ENCODE data around the gene USP19. TPM values are rescaled to one million over a fixed set of nuclear protein-coding genes. Genes with fewer than 3 reads are reported as not detected.

USP19 gene
- total and polyA plus RNA-seq, 2 of the 4 experiments (the other 2 are of a cell fraction): 24.7 to 39.7 TPM

GRCh38 chr3:49161808-49162530 is 41.3 kb upstream of the USP19 start:
- H3K9ac ChIP-seq (ENCODE audit: low read depth, low read length): no peak overlapping the region
- H2AK9ac ChIP-seq (replicated peaks; ENCODE audit: low read depth, low read length, poor library complexity): no peak overlapping the region
- no peak overlapping the region for H4K91ac ChIP-seq (ENCODE audit: insufficient read depth, low read depth, low read length)
- no peak overlapping the region for H4K8ac ChIP-seq (ENCODE audit: low read depth in 2 of 2, low read length in 2 of 2)
- no peak overlapping the region for H4K5ac ChIP-seq (ENCODE audit: low read depth, low read length)
- peaks cover 25% of the 10 kb centered on the region for H3K36me3 ChIP-seq (ENCODE audit: control insufficient read depth, insufficient read depth, low read length)
- H3K27me3 ChIP-seq (ENCODE audit: control insufficient read depth, insufficient read depth, low read length): no peaks in the 10 kb centered on the region
- no peak overlapping the region for H2AFZ ChIP-seq (replicated peaks; ENCODE audit: low read length, poor library complexity)
- H2AK5ac ChIP-seq (ENCODE audit: low read depth, low read length): no peak overlapping the region
- no peak overlapping the region for H2BK120ac ChIP-seq (ENCODE audit: low read depth, low read length)
- dilution Hi-C loops (cut with HindIII; ENCODE audit: low sequenced_read_pairs, unreplicated experiment): no loop called here
- WGBS, 2 experiments (ENCODE audit: extremely low coverage in 2 of 2, insufficient read length in 1 of 2): 100% methylated on average over 1 of the region's 3 CpGs; no CpG with 5 or more reads in 1 of the 2 experiments
- H3K14ac ChIP-seq (replicated peaks; ENCODE audit: low read depth, low read length): no peak overlapping the region
- peaks cover 8% of the 10 kb centered on the region; the same call in 1 of the 2 replicates for H4K20me1 ChIP-seq (ENCODE audit: insufficient read depth, low read length)
- H3K56ac ChIP-seq (ENCODE audit: extremely low read depth, insufficient read depth, low read length): no peak overlapping the region
- no peak overlapping the region for H3K18ac ChIP-seq (ENCODE audit: low read depth, low read length)
- no TSS peak for BruUV-seq (replicated peaks)
- H3K79me1 ChIP-seq (ENCODE audit: low read depth in 1 of 2, low read length in 2 of 2): peaks cover 37 to 64% of the 10 kb centered on the region in 2 experiments
- H3K4ac ChIP-seq (ENCODE audit: low read depth, low read length): no peak overlapping the region
- H3K23ac ChIP-seq (ENCODE audit: low read depth, low read length): no peak overlapping the region
- no peak for ATAC-seq (ENCODE audit: low read depth)
- no peaks in the 10 kb centered on the region for H3K9me3 ChIP-seq (ENCODE audit: control insufficient read depth, insufficient read depth, low read length)
- H3K4me2 ChIP-seq (ENCODE audit: low read depth, low read length): no peak overlapping the region
- no peak overlapping the region for H2BK20ac ChIP-seq (ENCODE audit: low read depth, low read length)
- peaks cover 31% of the 10 kb centered on the region for H3K9me1 ChIP-seq (ENCODE audit: insufficient read depth, low read length)
- POLR2A ChIA-PET (ENCODE audit: unreplicated experiment): no interaction called here
- no peak overlapping the region for H2BK15ac ChIP-seq (ENCODE audit: low read depth, low read length)
- H2BK5ac ChIP-seq (ENCODE audit: low read depth, low read length, poor library complexity, severe bottlenecking): no peak overlapping the region
- intact Hi-C loops (cut with micrococcal nuclease): no loop called here
- peaks cover 9% of the 10 kb centered on the region for H3K4me1 ChIP-seq (ENCODE audit: control insufficient read depth, insufficient read depth, low read length)
- no peak overlapping the region for H3K27ac ChIP-seq (ENCODE audit: insufficient read depth, low read length)
- in situ Hi-C loops (cut with MboI; ENCODE audit: low sequenced_read_pairs): loop anchor here (25.0 kb wide), 1 partner anchor 275 kb away; the partner anchor contains the start of gene NICN1
- CTCF ChIA-PET: no interaction called here
- TF ChIP-seq POLR2A (IDR thresholded peaks at IDR 0.05; ENCODE audit: low read depth, low read length) (no peak), RFX5 (IDR thresholded peaks at IDR 0.05; ENCODE audit: low read depth, low read length) (no peak), MXI1 (IDR thresholded peaks at IDR 0.05; ENCODE audit: borderline replicate concordance, low read depth, low read length) (no peak), NFE2L2 (IDR thresholded peaks at IDR 0.05; ENCODE audit: low read depth, low read length) (no peak), ELK1 (IDR thresholded peaks at IDR 0.05; ENCODE audit: borderline replicate concordance, low read depth, low read length) (no peak), FOS (IDR thresholded peaks at IDR 0.05; ENCODE audit: low read depth, low read length) (no peak), SMC3 (IDR thresholded peaks at IDR 0.05; ENCODE audit: low read depth, low read length) (no peak), CEBPB (IDR thresholded peaks at IDR 0.05; ENCODE audit: low read depth, low read length) (no peak), USF2 (IDR thresholded peaks at IDR 0.05; ENCODE audit: low read depth, low read length) (no peak), MAZ (IDR thresholded peaks at IDR 0.05; ENCODE audit: borderline replicate concordance, low read depth, low read length) (no peak), CHD1 (IDR thresholded peaks at IDR 0.05; ENCODE audit: low read depth, low read length) (no peak), RCOR1 (IDR thresholded peaks at IDR 0.05; ENCODE audit: insufficient replicate concordance, low read length) (no peak), CTCF (conservative IDR thresholded peaks at IDR 0.05; ENCODE audit: low read depth, low read length) (no peak)
- no peak overlapping the region for H3K4me3 ChIP-seq (ENCODE audit: insufficient read depth, low read depth, low read length)
- DNase-seq: no peak

All from IMR-90 (cell line).